Osteoblast (primary cell): ENCODE results near the gene SEL1L. TPM values are rescaled to one million over a fixed set of nuclear protein-coding genes. Genes with fewer than 3 reads are reported as not detected.

ENCODE experiments used
- DNase-seq: peaks from one replicate; pipeline ENCODE4 v3.0.0; 2011; ENCODE audit warnings: low spot score, mixed read lengths; ENCODE audit not compliant: insufficient read length; ENCODE audit errors: missing footprints
- H2AFZ ChIP-seq: 2 replicates; pipeline ENCODE4 v1.6.0; 2011; ENCODE audit warnings: mild to moderate bottlenecking, low read length
- H3K27ac ChIP-seq: 2 replicates; pipeline ENCODE4 v1.5.1; 2011; ENCODE audit warnings: mild to moderate bottlenecking, low read depth, low read length, moderate library complexity
- H3K27me3 ChIP-seq: 2 replicates; pipeline ENCODE4 v1.6.0; 2012; ENCODE audit warnings: mild to moderate bottlenecking, control low read depth, inconsistent platforms, low read length, moderate library complexity; ENCODE audit not compliant: insufficient read depth
- H3K36me3 ChIP-seq: 2 replicates; pipeline ENCODE4 v1.5.1; 2011; ENCODE audit warnings: mild to moderate bottlenecking, low read length, control low read depth, moderate library complexity; ENCODE audit not compliant: insufficient read depth
- H3K4me1 ChIP-seq: 2 replicates; pipeline ENCODE4 v1.5.1; 2011; ENCODE audit warnings: mild to moderate bottlenecking, low read length, control low read depth, moderate library complexity; ENCODE audit not compliant: insufficient read depth
- H3K4me2 ChIP-seq: 2 replicates; pipeline ENCODE4 v1.6.0; 2011; ENCODE audit warnings: mild to moderate bottlenecking, low read length; ENCODE audit not compliant: insufficient read depth
- H3K4me3 ChIP-seq: fragments of 200-600 bp; sonication (generic); 3 replicates; pipeline ENCODE4 v1.5.1; 2012; ENCODE audit warnings: mild to moderate bottlenecking, low read length, inconsistent platforms; ENCODE audit not compliant: insufficient read depth
- H3K79me2 ChIP-seq: 2 replicates; pipeline ENCODE4 v1.6.0; 2012; ENCODE audit warnings: mild to moderate bottlenecking, low read length, control low read depth, inconsistent platforms; ENCODE audit not compliant: insufficient read depth
- H3K9me3 ChIP-seq: 2 replicates; pipeline ENCODE4 v1.5.1; 2011; ENCODE audit warnings: low read depth, low read length, control low read depth
- H4K20me1 ChIP-seq: 2 replicates; pipeline ENCODE4 v1.6.0; 2012; ENCODE audit warnings: mild to moderate bottlenecking, low read length, control low read depth; ENCODE audit not compliant: insufficient read depth
- CTCF ChIP-seq: IDR thresholded peaks from 2 replicates; pipeline ENCODE4 v1.5.1; 2011; ENCODE audit warnings: mild to moderate bottlenecking, low read depth, low read length, moderate library complexity; ENCODE audit errors: extremely low read depth
- total RNA-seq: library from RNA; depleted of rRNA; stranded (reverse); fragments of >200 nt; gene quantifications from 2 replicates; pipeline ENCODE4 v1.2.3, GENCODE V29; 2012

SEL1L gene
- total RNA-seq, 1 donor: 151 TPM

- no peak for TF ChIP-seq CTCF
- peaks cover 16% of the 10 kb centered on the region for H3K4me1 ChIP-seq
- H2AFZ ChIP-seq: no peak overlapping the region
Measured at GRCh38 chr14:81536241-81536771, 2.7 kb upstream of the SEL1L start.

GRCh38 chr14:81535396-81536164 is 1.9 kb upstream of the SEL1L start:
- Histone ChIP-seq H3K4me3 (no peak overlapping the region), H3K27me3 (no peaks in the 10 kb centered on the region), H3K79me2 (peaks cover 31% of the 10 kb centered on the region), H3K9me3 (no peaks in the 10 kb centered on the region), H3K4me1 (peaks cover 16% of the 10 kb centered on the region), H4K20me1 (peaks cover 6% of the 10 kb centered on the region), H3K27ac (no peak overlapping the region), H2AFZ (peak overlapping the region; percentile 35), H3K36me3 (no peaks in the 10 kb centered on the region), H3K4me2 (no peak overlapping the region)
- no peak for TF ChIP-seq CTCF
- DNase-seq: no peak

More at GRCh38 chr14:81536241-81536771, 2.7 kb upstream of the SEL1L start:
- no peaks in the 10 kb centered on the region for H3K36me3 ChIP-seq
- DNase-seq: no peak
- peaks cover 24% of the 10 kb centered on the region for H3K79me2 ChIP-seq
- no peak overlapping the region for H3K4me2 ChIP-seq
- no peak overlapping the region for H3K27ac ChIP-seq
- no peaks in the 10 kb centered on the region for H3K27me3 ChIP-seq
- no peaks in the 10 kb centered on the region for H3K9me3 ChIP-seq
- peaks cover 6% of the 10 kb centered on the region for H4K20me1 ChIP-seq
- no peak overlapping the region for H3K4me3 ChIP-seq

- Histone ChIP-seq H3K36me3 (no peaks in the 10 kb centered on the region), H3K79me2 (peaks cover 41% of the 10 kb centered on the region), H4K20me1 (peaks cover 9% of the 10 kb centered on the region), H3K4me3 (no peak overlapping the region), H3K27ac (no peak overlapping the region), H3K4me1 (peaks cover 16% of the 10 kb centered on the region), H3K4me2 (peak overlapping the region; percentile 76), H3K9me3 (no peaks in the 10 kb centered on the region), H3K27me3 (no peaks in the 10 kb centered on the region), H2AFZ (peak overlapping the region; percentile 73)
- DNase-seq: no peak
- no peak for TF ChIP-seq CTCF
Measured at GRCh38 chr14:81534510-81535074, 939 bp upstream of the SEL1L start.

GRCh38 chr14:81533212-81533535 is 479 bp downstream of the SEL1L start:
- H3K4me1 ChIP-seq: peaks cover 16% of the 10 kb centered on the region
- peak overlapping the region; percentile 85 for H3K4me2 ChIP-seq
- peak; percentile 49 for DNase-seq
- no peaks in the 10 kb centered on the region for H3K27me3 ChIP-seq
- peaks cover 14% of the 10 kb centered on the region for H4K20me1 ChIP-seq
- peaks cover 55% of the 10 kb centered on the region for H3K79me2 ChIP-seq
- no peaks in the 10 kb centered on the region for H3K9me3 ChIP-seq
- H3K36me3 ChIP-seq: no peaks in the 10 kb centered on the region
- peak overlapping the region; percentile 81 for H3K27ac ChIP-seq
- peak overlapping the region; percentile 90 for H2AFZ ChIP-seq
- H3K4me3 ChIP-seq: peak overlapping the region; percentile 96
- TF ChIP-seq CTCF: no peak
